HG03520 (cell line): ENCODE results near the gene PRKCQ.

Source experiments
- ATAC-seq: cut with Tn5 transposase; IDR thresholded peaks from one replicate; pipeline ENCODE4 v1.9.1; 2021; ENCODE audit warnings: mild to moderate bottlenecking, moderate library complexity; ENCODE audit not compliant: unreplicated experiment

PRKCQ gene

DNA sequence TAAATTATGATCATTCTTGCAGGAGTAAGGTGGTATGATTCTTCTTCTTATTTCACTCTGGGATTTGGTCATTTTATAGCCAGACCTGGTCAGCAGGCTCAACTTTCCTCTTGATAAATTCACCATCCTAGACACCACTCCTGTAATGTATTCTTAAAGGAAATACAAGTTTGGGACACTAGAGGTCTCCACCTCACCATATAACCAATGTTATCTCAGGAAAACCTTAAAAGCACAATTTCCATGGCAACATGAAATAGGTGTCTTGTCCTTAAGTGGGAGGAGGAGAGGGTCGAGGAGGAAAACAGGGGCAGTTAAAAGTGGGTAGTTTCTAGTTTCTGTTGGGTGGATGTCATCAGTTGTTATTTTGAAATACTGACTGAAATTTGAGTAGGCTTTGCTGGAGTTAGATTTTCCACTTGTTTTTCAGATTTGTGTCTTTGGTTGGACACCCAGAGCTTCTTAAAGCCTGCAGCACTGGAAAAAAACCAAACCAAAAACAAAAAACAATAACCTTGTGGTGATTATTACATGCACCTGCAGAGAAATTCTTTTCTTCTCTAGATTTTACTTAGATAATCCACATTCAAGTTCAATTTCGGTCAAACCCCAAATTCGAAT is 163.1 kb downstream of the PRKCQ start:
- ATAC-seq: no peak

DNA sequence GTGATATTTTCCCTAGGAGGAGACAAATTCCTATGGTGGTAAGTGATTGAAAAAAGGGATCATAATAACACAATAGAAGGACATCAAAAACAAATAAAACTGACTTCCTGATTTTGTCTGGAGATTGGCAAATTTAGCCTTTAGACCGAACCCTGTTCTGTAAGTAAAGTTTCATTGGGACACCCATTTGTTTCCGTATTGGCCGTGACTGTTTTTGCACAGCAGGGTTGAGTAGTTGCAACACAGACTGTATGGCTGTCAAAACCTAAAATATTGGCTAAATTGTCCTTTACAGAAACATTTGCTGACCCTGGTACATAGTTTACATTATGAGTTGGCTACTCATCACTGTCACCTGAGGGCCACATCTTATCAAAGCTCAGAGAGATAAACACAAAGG is 168.6 kb downstream of the PRKCQ start:
- no peak for ATAC-seq

DNA sequence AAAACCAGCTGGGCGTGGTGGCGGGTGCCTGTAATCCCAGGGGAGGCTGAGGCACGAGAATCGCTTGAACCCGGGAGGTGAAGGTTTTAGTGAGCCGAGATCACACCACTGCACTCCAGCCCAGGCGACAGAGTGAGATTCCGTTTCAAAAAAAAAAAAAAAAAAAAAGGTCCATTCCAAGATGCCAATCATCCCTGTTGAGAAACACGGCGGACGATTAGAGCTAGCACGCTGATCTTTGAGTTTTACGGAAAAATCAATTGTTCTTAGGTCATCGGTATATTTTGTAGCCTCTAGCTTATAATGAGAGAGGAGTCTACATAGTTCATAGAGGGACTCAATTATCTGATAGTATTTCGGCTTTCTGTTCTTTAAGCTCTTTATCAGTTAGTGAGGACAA is 169.2 kb downstream of the PRKCQ start:
- ATAC-seq: no peak

DNA sequence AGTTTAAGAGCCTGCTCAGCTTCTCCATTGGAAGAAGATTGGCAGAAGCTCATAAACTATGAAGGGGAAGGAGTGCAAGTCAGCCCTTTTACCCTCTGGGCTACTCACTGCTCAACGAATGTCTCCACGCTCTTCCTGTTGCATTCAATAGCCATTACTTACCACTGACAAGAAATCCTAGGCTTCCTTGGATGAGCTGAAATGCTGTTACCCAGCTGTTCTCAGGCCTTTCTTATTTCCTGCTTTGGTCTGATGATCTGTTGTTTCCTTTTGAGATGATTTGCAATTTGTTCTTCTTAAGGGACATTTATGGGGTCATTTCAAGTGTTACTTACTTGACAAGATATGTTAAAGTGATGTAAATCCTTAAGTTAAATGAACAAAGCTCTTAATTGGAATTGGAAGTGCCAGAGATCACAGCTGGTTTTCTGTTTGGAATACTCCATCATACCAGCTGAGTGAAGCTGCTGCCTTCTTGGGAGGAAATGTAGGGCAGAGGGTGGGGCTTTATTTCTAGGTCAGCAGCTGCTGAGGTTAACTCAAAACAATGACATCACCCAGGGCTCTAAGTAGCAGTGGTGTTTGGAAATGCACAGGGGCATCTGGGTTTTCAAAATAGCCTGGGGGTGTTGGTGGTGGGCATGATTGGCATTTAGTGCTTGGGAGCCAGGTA is 170.0 kb downstream of the PRKCQ start:
- no peak for ATAC-seq

DNA sequence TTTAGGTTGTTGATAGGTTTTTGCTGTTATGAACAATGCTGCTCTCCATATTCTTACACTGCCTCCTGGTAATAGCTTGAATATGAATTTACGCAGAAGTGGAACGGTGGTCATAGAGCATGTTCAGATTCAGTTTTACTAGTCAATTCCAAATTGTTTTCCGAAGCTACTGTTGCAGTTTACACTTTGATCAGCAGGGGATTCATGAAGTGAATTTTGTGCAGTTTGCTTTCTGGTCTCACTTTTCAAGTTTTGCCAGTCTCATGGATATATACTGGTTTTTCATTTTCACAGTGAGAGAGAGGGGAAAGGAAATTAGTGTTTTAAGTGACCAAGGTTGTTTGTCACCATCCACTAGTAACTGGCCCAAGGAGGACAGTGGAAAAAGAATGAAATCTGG is 171.3 kb downstream of the PRKCQ start:
- no peak for ATAC-seq

DNA sequence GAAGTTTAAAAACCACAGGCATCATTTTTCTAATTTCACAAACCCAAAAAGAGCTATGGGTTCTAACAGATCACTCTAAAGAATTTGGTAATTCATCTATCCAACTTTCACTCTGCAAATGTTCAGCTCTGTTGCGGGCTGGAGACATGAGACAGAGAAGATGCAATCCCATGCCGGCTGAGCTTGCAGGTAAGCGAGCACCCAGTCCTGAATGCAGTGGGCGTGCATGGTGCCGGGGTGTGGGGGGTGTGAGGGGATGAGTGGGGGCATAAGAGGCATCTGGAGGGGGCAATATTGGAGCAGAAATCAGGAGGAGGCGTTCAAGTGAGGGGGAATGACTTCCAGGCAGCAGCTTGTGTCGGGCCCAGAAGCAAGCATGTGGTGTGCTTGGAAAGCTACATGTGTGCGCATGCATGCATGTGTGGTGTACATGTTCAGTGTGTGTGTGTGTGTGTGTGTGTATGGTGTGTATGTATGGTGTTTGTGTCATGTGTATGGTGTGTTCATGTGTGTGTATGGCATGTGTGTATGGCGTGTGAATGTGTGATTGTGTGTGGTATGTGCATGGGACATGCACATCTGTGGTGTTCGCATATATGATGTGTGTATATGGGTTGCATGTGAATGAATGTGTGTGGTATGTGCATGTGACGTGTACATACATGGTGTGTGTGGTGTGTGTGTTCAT is 172.9 kb downstream of the PRKCQ start:
- ATAC-seq: no peak

DNA sequence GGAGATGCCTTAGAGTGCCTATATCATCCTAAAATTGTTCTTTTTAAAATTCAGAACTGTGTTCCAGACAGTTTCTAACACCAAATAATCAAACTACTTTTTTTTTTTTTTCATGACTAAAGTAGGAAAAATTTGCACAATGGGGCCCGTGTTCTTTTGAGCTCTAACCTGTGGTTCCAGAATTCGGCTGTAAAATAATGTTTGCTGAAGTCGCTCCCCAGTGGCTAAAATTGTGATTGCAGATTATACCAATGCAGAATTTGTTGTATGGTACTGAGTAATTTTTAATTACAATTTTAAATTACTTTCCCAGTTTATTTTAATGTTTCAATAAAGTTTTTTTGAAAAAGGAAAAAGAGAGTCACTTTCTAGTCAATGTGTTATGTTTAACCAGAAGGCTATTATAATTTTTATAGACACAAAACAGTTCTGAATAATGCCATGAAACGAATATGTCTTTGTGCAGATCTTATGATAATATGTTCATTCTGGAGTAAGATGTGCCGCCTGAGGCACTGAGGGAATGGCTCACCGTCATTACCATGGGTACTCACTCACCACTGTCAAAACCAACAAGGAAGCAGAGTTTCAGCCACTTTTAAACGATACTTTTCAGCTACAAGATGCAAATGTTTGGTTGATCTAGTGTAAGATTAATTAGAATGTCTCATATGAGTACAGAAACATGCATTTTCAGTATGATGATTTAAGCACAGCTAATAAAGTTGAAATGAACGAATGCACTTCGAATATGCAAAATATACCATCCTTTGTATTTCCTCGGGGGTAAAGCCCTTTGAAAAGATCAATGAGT is 173.6 kb downstream of the PRKCQ start:
- no peak for ATAC-seq

DNA sequence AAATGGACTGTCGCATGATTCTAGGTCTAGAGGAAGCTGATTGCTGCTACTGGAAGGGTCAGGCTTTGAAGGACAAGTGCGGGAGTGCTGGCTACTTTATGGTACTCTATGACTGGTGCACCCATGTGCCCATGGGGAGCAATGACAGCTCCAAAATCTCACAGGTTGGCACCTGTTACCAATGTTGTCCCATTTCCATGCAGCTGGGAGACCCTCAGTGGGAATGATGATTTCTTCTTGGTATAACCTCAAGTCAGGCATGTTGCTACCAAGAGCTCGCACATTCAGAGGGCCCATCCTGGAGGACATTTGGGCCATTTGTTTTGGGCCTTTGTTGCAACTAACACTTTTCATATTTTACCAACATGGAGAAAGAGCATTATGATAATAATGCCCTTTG is 174.4 kb downstream of the PRKCQ start:
- no peak for ATAC-seq

DNA sequence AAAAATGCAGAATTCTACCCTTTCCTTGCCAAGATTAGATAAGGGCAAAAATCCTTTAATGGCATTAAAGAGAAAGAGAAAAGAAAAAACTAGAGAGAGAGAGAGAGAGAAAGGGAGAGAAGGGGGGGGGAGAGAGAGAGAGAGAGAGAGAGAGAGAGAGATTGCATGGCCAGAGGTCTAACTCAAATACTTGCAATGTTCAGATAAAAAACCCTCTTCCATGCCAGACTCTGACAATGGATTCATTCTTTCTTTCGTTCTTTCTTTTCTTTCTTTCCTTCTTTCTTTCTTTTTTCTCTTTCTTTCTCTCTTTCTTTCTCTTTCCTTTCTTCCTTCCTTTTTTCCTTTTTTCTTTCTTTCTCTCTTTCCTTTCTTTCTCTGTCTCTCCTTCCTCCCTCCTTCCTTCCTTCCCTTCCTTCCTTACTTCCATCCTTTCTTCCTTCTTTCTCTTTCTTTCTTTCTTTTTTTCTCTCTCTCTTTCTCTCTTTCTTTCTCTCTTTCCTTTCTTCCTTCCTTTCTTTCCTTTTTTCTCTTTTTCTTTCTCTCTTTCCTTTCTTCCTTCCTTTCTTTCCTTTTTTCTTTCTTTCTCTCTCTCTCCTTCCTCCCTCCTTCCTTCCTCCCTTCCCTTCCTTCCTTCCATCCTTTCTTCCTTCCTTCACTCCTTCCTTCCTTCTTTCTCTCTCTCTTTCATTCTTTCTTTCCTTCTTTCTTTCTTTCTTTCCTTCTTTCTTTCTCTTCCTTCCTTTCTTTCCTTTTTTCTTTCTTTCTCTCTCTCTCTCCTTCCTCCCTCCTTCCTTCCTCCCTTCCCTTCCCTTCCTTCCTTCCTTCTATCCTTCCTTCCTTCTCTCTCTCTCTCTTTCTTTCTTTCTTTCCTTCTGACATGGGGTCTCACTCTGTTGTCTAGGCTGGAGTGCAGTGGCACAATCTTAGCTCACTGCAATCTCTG is 175.7 kb downstream of the PRKCQ start:
- ATAC-seq: no peak

DNA sequence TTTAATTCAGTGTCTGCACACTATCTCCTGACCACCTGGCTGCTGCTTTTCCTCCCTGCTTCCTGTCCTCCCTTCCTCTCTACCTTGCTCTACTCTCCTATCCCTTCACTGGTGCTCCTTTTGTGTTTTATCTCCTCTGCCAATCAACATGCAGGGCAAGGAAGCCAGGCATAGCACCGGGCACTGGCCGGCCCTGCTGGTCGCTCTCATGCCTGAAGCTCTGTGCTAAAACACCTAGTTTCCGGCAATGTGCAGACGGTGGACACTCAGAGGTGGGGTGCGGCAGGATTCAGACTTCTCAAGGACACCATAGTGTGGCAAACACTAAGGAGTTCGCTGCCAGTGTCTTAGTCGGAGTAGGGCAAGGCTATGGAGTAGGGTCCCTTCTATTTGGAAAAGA is 177.1 kb downstream of the PRKCQ start:
- no peak for ATAC-seq

DNA sequence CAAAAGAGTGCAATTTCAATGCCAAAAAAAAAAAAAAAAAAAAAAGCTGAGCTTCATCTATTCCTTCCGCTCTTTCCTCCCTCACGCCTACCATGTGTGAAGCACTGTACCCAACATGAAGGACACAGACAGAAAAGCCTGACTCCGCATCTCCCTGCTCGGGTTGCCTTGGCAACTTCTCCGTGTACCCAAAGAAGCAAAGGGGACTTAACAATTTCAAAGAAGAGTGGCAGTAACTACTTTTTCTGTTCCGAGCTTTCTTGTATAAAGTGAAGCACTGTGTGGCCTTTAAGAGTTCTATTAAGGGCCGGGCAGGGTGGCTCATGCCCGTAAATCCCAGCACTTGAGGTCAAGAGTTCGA is 177.7 kb downstream of the PRKCQ start:
- no peak for ATAC-seq

DNA sequence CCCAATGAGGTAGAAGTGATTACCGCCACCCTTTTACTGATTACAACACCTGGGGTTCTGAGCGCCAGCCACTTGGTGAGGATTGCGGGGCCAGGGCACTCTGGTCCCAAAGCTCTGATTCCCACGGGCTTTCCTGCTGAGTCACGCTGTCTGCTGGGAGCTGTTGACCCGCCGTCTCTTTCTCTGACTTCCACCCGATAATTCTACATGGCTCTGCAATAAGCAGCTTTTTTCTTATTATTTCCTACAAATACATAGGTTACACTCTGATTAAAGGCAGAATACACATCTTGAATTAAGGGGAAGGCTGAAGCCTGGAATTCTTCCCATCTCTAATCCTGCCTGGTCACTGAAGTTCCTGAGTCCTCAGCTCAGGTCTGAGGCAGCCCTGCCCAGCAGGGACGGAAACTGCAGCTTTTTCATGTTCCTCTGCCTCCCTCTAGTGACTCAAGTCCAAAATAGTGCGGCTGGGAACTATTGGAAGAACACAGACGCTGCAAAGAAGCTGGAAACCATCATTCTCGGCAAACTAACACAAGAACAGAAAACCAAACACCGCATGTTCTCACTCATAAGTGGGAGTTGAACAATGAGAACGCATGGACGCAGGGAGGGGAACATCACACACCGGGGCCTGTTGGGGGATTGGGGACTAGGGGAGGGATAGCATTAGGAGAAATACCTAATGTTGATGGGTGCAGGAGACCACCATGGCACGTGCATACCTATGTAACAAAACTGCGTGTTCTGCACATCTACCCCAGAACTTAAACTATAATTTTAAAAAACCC is 178.3 kb downstream of the PRKCQ start:
- ATAC-seq: peak; percentile 85

DNA sequence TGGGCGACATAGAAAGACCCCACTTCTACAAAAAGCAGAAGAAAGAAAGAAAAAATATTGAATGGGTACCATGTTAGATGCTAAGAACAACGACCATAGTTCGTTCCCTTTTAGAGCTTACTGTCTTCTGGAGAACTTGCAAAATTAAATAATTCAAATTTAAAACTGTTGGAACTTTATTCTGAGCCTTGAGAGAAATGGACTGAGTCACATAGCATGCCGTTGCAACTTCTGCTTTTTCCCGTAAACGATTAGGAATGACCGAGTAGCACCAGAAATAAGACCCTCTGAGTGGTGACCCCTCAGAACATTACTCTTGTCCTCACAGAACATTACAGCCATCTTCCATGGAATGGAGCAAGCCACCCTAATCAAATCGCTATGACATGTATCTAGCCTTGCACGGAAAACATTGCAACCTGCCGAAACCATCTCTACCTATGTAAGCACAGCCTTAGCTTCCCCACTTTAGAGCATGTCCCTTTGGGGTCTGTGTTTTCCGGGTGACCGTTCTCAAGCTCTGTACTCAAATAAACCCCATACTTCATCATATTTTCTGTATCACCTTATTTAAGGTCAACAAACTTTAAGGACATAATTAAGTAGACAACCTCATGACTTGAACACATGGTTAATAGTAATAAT is 179.1 kb downstream of the PRKCQ start:
- ATAC-seq: no peak

DNA sequence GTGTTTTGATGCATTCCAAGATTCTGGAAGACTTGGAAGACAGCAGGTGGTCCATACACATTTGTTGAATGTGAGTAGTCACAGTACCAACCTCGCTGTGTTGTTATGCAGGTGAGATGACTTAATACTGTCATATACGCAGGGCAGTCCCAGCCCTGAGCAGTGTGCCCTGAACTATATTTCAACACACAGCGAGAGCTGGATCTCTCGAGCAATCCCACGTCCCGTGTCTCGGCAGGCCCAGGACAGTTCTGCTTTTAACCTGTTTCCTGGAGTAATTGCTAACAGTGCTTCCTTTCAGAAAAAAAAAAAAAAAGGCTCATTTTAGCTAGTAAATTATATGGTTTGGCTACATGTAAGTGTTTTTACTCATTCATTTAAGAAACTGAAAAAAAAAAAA is 179.7 kb downstream of the PRKCQ start:
- no peak for ATAC-seq

DNA sequence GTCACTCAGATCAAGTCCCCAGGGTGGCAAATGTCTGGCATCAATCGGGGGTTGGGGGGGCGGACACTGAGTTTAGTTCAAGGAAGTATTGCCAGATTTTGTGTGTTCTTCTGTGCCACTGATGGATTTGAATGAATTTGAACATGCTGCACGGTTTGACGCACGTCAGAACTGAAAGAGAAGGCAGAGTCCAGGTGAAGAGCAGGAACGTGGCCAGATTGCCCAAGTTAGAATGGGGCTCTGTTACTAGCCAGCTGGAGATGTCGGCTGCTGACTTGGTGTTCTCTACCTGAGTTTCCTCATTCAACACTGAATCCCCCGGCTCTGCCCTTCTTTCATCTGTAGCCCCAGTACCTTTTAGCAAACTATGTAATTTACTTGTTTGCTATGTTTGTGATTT is 180.2 kb downstream of the PRKCQ start:
- no peak for ATAC-seq

DNA sequence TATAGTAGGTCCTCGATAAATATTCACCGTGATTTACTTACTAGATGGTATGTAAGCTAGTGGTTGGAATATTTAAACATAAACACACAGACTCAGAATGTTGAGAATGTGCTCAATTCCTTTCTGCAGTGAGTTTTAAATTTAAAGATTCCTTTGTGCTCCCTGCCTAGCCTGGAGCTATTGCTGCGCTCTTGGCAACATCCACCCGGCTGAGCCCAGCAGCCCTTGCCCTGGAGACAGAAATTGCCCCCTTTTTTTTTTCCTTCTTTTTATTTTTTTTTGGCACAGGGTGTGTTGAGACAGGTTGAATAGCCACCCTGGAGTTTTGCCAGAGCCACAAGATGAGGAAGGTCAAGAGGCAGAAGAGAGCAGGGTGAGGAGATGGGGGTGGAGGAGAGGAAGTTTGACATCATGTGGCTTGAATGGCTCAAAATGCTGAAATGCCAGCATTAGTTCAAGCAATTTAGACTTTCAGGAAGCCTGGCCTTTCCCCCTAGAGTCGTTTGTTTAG is 180.8 kb downstream of the PRKCQ start:
- no peak for ATAC-seq

DNA sequence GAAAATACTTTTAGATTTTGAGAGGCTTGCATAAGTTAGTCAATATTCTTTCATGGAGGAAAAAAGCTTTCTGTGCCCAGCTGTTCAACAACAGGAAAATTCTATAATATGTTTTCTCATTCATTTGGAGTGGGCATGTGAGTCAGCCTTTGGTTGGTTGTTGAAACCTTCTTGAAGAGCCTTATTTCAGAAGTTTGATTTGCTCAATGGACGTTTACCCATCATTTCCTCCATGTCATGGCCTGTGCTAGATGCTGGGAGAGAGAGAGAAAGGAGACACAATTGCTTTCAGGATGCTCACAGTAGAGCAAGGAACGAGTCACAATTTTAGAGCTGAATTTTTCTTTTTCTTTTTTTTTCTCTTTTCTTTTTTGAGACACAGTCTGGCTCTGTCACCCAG is 181.7 kb downstream of the PRKCQ start:
- no peak for ATAC-seq

DNA sequence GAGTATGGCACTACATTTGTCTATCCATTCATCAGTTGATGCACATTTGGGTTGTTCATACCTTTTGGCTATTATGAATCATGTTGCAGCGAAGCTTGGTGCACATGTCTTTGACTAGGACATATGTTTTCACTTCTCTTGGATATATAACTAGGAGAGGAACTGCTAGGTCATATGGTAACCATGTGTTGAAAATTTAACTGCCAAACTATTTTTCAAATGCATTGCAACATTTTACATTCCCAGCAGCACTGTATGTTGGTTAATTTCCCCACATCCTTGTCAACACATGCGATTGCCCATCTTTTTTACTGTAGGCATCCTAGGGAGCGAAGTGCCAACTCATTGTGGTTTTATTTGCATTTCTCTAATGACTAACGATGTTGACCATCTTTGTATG is 183.4 kb downstream of the PRKCQ start:
- no peak for ATAC-seq

DNA sequence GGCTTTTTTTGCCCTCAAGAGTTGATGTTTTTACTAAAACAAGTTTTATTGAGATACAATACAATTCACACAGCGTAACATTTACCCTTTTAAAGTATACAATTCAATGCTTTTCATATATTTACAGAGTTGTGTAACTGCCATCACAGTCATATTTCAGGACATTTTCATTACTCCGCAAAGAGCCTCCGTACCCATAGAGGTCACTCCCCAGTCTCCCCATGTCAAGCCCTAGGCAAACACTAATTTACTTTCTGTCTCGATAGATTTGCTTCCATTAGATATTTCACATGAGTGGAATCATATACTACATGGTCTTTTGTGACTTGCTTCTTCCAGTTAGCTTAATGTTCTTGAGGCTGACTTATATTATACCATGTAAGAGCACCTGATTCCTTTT is 183.8 kb downstream of the PRKCQ start:
- ATAC-seq: no peak
